NCI-H1417 treated with DMSO at 0.1 percent for 48 hours (cell line): Measurements from ENCODE around the gene ABCA9.

ENCODE experiments used
- DNase-seq: peaks from one replicate; lab custom pipeline; 2025; lab: John Stamatoyannopoulos, UW

Gene ABCA9

DNA sequence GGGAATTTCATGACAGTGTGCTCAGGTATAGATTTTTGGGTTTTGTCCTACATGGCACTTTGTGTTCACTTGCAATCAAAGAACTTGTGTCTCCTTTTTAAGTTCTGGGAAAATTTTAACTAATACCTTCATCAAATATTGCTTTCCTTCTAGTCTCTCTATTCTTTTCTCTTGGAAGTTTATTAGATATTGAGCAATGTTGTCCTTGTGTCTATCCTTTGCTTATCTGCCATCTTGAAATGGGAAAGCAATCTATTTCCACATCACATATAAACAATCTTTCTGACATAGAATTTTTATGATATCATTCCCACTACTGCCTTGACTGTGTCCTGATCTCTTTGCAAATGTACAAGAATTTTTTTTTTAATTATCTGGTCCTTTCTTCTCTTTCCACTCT is 4.4 kb upstream of the ABCA9 start:
- no peak for DNase-seq

- no peak for DNase-seq
Measured at GRCh38 chr17:69064476-69064875, 3.7 kb upstream of the ABCA9 start.

DNA sequence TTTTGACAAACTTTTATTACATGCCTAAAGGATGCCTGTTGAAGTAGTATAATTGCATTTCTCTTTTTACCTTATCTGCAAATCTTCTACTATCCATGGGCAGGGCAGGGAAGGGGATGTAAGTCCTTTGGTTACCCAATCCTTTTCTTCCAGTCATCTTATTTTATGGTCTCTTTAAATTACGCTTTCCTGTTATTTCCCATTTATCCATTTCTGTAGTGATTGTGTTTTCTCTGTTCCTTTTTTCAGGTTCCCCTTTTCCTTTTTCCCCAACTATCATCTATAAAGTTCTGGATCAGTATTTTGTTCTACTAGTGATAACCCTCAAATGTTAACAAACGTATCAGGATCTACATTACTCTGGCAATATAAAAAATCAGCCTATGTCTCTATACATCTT is 3.3 kb upstream of the ABCA9 start:
- no peak for DNase-seq

DNA sequence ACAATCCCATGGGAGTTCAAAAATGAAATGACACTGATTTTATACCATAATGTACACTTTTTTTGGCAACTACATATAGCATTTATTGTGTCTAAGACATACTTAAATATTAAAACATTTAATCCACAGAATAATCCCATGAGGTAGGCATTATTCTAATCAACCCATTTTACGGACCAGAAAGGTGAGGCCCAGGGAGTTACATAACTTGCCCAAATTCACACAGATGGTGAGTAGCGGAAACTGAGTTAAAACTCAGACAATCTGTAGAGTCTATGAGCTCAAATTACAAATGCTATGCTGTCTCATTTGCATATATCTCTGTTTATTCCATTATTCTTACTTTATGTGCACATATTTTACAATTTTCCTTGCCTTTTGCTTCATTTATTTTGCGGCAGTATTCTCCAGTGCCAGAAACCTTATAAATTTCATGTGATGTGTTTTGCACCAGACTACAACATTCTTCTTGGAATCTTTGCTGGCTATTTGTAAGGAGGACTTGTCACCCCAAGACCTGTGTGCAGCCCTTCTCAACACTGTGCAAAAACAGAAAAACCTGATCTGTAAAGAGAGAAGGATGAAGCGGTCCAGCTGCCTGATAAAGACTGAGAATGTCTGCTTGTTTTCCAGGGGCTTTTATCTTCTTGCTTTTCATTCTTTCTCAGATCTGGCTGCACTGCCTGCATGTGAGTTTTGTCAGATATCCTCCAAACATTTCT is 2.3 kb upstream of the ABCA9 start:
- no peak for DNase-seq

GRCh38 chr17:69061721-69062556 is 1.2 kb upstream of the ABCA9 start:
- no peak for DNase-seq

GRCh38 chr17:69059458-69060175 is 1.1 kb downstream of the ABCA9 start:
- no peak for DNase-seq

DNA sequence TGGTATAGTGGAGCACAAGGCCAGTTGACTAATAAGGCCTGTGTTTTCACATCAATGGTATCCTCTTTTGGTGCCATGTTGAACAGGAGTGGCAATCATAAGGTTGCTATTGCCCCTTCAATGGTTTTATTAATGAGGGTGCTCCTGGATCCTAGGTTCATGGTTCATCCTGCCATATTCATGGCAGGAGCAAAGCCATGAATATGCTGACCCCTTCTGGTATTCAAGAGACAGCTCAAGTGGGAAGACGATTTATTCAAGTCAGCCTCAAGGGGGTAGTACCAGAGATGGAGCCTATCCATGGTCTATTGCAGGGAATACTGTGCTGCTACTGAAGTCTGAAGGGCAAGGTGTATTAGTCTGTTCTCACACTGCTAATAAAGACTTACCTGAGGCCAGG is 2.6 kb downstream of the ABCA9 start:
- DNase-seq = no peak

GRCh38 chr17:69057280-69057679 is 3.4 kb downstream of the ABCA9 start:
- no peak for DNase-seq

DNA sequence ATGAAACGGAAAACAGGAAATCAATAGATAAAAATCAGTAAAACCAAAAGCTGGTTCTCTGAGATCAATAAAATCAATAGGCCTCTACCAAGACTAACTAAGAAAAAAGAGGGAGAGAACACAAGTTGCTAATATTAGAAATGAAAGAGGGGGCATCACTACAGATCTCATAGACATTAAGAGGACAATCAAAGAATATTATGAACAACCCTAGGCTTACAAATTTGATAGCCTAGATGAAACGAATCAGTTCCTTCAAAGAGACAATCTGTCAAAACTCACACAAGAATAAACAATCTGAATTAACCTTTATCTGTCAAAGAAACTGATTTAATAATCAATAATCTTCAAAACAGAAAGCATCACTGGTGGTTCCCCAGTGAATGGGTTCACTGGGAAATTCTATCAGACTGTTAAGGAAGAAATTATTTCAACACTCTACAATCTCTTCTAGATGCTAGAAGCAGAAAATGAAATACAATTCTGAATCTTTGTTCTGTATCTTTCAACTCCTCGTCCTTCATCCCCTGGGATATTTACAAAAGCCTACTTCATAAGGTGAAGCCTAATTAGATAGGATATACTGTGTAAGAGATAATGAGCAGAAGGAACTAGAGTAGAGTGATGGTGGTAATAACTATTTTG is 4.4 kb downstream of the ABCA9 start:
- DNase-seq = no peak

DNA sequence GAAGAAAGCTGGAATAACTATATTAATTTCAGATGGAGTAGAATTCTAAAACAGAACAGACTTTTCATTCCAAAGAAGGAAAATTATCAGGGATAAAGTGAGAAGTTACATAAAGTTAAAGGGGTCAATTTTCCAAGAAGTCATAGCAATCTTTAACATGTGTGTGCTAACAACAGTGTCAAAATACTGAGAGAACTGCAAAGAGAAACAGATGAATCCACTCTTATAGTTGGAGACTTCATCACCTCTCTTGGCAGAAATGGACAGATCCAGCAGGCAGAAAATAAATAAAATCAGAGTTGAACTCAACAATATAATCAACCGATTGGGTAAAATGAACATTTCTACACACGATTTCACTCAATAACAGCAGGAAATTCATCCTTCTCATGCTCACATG is 5.4 kb downstream of the ABCA9 start:
- DNase-seq = no peak

- no peak for DNase-seq
Measured at GRCh38 chr17:69050999-69051775, 9.5 kb downstream of the ABCA9 start.

DNA sequence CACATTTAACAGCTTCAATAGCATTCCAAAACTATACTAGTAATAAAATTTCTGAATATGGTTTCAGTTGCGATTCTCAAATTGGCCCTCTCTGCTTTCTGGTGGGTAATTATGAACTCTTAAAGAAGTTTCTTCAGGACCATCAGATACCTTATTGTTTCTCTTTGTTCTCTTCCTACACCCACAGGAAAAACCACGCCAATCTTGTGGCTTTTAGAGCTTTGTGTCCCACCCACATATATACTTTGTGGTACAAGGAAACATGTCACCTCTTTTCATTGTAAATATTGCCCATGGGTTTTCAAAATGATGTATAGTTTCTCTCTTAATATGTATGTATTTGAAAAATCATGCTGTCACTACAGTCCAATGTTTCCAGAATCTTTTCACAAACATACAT is 12.1 kb downstream of the ABCA9 start:
- no peak for DNase-seq

GRCh38 chr17:69047368-69048263 is 13.1 kb downstream of the ABCA9 start:
- DNase-seq = no peak

DNA sequence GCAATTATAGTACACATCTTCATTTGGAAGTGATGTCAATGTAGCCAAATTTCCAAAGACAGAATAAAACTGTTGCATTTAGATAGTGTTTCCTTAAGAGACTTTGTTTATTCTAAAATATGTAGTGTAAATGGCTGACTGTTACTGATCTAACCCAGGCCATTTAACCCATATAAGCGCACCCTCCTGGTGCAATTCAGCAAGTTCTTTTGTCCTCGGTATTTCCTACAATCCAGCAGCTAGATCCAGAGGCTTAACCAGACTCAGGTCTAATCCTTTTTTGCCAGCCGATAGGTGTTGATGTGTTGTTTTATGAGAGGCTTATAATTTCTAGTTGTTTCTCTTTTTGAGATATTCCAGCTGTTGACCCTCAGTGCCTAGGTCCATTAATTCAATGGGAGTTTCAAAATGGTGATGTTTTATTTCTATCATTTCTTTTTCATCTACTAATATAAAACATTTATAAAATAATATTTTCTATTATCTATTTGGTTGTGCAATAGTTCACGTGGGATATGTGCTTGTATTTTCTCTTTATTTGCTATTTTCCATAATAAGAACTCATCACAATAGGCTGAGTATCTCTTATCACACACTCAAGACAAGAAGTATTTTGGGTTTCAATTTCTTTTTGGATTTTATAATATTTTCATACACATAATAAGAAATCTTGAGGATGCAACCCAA is 14.5 kb downstream of the ABCA9 start:
- DNase-seq = no peak

DNA sequence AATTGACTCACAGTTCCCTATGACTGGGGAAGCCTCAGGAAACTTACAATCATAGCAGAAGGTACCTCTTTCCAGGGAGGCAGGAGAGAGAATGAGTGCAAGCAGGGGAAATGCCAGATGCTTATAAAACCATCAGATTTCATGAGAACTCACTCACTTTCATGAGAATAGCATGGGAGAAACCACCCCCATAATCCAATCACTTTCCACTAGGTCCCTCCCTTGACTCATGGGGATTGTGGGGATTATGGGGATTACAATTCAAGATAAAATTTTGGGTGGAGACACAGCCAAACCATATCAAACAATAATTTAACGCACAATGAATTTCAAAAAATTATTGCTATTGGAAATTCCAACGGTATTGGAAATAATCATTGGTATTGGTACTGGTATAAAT is 15.1 kb downstream of the ABCA9 start:
- no peak for DNase-seq

- DNase-seq = no peak
Measured at GRCh38 chr17:69044371-69044770, 16.4 kb downstream of the ABCA9 start.

DNA sequence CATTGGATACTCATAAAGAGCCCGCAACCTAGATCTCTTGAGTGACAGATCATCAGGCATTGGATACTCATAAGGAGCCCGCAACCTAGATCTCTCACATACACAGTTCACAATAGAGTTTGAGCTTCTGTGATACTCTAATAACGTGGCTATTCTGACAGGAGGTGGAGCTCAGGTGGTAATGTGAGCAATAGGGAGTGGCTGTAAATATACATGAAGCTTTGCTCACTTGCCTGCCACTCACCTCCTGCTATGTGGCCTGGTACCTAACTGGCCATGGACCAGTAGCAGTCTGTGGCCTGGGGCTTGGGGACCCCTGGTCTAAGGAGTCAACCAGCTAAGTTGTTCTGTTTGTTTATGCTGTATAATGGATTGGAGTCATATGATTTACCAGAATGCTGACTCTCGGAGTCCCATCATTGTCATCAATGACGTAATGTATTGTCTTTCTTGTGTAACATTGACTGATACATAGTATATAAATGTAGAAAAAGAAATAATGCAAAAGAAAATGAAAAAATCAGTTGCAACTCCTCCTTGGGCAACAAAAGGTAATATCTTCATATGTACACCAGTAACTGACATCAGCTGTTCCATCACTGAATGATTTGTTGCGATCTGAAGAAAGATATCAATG is 17.5 kb downstream of the ABCA9 start:
- no peak for DNase-seq

DNA sequence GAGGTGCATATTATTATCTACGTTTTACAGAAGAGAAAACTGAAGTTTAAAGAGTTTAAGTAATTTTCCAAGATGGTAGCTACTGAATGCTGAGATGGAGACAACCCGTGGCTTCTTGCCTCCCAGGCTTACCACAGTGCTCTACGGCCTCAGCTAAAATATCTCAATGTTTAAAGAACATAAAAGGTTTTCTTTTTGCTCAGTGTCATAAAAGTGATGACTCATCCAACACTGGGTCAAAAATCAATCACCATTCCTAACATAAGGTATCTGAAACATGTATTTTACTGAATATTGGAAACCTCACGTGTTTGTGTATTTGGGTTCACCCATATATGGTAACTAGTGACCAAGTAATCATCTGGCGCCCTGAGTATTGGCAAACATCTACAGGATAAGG is 18.4 kb downstream of the ABCA9 start:
- no peak for DNase-seq

DNA sequence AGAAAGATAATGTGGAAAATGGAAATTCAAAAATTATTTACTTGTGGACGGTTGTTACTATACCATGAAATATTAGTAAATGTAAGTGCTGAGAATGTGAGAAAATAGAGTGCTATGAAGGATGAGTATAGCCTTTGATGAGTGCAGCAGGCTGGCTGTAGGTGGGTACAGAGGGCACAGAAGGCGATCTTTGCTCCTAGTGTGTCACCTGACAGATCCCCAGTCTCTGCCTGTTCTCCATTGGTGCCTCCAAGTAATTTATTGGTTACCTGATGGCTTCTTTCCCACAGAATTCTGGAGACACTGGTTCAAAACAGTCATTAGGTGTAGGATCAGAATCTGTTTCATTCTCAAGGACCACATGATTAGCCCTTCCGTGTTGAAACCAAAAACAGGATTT is 28.9 kb downstream of the ABCA9 start:
- DNase-seq = no peak

- no peak for DNase-seq
Measured at GRCh38 chr17:69030169-69030568, 30.6 kb downstream of the ABCA9 start.
